Neural progenitor cell (in vitro differentiated cells): Measurements from ENCODE around the gene TLK1.

Source experiments
- CTCF ChIP-seq: fragments of 200-600 bp; sonication (generic); IDR thresholded peaks from 2 replicates; pipeline ENCODE4 v1.5.1; 2017; ENCODE audit warnings: antibody characterized with exemption, mild to moderate bottlenecking
- EZH2phosphoT487 ChIP-seq: fragments of 200-600 bp; sonication (generic); IDR thresholded peaks from 2 replicates; pipeline ENCODE4 v1.6.1; 2017; ENCODE audit warnings: antibody characterized with exemption

GRCh38 chr2:171056307-171056706 is 104.4 kb downstream of the TLK1 start:
- no peak for TF ChIP-seq CTCF
- no peak for TF ChIP-seq EZH2phosphoT487
